ENCODE results near the gene CFAP107.
"Not testable (repeated sequence)": the region's sequence is repeated elsewhere in the genome, so short reads cannot be mapped to it uniquely, and the experiment has no call there.

DNA sequence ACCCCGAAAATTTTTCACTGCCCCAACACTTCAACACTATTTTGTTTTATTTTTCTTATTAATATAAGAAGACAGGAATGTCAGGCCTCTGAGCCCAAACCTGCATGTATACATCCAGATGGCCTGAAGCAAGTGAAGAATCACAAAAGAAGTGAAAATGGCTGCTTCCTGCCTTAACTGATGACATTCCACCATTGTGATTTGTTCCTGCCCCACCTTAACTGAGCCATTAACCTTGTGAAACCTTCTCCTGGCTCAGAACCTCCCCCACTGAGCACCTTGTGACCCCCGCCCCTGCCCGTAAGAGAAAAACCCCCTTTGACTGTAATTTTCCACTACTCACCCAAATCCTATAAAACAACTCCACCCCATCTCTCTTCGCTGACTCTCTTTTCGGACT lies 32.3 kb upstream of the CFAP107 start:
- TF ChIP-seq, protein P1, sequence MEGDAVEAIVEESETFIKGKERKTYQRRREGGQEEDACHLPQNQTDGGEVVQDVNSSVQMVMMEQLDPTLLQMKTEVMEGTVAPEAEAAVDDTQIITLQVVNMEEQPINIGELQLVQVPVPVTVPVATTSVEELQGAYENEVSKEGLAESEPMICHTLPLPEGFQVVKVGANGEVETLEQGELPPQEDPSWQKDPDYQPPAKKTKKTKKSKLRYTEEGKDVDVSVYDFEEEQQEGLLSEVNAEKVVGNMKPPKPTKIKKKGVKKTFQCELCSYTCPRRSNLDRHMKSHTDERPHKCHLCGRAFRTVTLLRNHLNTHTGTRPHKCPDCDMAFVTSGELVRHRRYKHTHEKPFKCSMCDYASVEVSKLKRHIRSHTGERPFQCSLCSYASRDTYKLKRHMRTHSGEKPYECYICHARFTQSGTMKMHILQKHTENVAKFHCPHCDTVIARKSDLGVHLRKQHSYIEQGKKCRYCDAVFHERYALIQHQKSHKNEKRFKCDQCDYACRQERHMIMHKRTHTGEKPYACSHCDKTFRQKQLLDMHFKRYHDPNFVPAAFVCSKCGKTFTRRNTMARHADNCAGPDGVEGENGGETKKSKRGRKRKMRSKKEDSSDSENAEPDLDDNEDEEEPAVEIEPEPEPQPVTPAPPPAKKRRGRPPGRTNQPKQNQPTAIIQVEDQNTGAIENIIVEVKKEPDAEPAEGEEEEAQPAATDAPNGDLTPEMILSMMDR (IDR thresholded peaks at IDR 0.05; ENCODE audit: poor library complexity, severe bottlenecking): not testable (repeated sequence)
- not testable (repeated sequence) for TF ChIP-seq MXI1 (conservative IDR thresholded peaks at IDR 0.05; ENCODE audit: poor library complexity, severe bottlenecking); SMC3 (conservative IDR thresholded peaks at IDR 0.05; ENCODE audit: poor library complexity); EP300 (conservative IDR thresholded peaks at IDR 0.05; ENCODE audit: poor library complexity, severe bottlenecking); EZH2 (IDR thresholded peaks at IDR 0.05; ENCODE audit: borderline replicate concordance, insufficient read depth, low read length, poor library complexity, severe bottlenecking); TAF1 (IDR thresholded peaks at IDR 0.05; ENCODE audit: low read depth)
- TF ChIP-seq, protein P2, sequence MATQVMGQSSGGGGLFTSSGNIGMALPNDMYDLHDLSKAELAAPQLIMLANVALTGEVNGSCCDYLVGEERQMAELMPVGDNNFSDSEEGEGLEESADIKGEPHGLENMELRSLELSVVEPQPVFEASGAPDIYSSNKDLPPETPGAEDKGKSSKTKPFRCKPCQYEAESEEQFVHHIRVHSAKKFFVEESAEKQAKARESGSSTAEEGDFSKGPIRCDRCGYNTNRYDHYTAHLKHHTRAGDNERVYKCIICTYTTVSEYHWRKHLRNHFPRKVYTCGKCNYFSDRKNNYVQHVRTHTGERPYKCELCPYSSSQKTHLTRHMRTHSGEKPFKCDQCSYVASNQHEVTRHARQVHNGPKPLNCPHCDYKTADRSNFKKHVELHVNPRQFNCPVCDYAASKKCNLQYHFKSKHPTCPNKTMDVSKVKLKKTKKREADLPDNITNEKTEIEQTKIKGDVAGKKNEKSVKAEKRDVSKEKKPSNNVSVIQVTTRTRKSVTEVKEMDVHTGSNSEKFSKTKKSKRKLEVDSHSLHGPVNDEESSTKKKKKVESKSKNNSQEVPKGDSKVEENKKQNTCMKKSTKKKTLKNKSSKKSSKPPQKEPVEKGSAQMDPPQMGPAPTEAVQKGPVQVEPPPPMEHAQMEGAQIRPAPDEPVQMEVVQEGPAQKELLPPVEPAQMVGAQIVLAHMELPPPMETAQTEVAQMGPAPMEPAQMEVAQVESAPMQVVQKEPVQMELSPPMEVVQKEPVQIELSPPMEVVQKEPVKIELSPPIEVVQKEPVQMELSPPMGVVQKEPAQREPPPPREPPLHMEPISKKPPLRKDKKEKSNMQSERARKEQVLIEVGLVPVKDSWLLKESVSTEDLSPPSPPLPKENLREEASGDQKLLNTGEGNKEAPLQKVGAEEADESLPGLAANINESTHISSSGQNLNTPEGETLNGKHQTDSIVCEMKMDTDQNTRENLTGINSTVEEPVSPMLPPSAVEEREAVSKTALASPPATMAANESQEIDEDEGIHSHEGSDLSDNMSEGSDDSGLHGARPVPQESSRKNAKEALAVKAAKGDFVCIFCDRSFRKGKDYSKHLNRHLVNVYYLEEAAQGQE (IDR thresholded peaks at IDR 0.05; ENCODE audit: borderline replicate concordance): not testable (repeated sequence)

All from neural cell (in vitro differentiated cells).